ENCODE data around the gene MZT2A. TPM values are rescaled to one million over a fixed set of nuclear protein-coding genes. Genes with fewer than 3 reads are reported as not detected.
"Not testable (repeated sequence)": the region's sequence is repeated elsewhere in the genome, so short reads cannot be mapped to it uniquely, and the experiment has no call there.

The MZT2A gene
- total RNA-seq, 5 donors from 2014 or later (not counting 1 experiment from before 2014, with no cell fraction given): 70.1 to 215 (median 89.1) TPM

DNA sequence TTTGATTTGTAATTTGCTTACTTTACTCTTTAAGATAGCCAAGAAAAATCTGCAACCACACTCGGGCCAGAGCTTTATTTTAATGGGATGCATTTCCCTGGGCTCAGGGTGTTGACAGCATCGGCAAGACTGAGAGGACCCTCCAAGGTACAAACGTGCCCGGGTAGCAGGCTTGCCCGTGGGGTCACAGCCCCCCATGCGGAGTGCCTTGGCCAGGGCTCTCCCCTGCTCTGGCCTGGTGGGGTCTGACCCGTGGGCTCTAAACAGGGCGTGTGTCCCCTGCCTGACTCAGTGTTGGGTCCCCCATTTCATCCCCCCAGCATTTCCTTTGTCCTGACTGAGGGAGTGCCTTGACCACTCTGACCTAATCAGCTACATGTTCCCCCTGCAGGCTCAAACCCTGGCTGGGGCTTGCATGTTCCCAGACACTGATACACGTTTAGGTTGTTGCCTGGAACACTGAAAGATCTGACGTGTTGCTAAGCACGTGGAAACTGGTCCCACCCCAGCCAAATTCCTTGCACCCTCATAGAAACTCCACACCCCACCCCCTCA is 7.2 kb downstream of the MZT2A start:
- H3K4me1 ChIP-seq (ENCODE audit: control insufficient read depth in 1 of 2, extremely low read depth in 1 of 2, insufficient read depth in 2 of 2, low read length in 2 of 2): peaks cover 0 to 10% of the 10 kb centered on the region in 2 experiments
- POLR2A ChIA-PET; H3K27me3 ChIP-seq (replicated peaks in 1 of 2; ENCODE audit: control insufficient read depth in 2 of 2, extremely low read depth in 1 of 2, insufficient read depth in 2 of 2, low read length in 1 of 2); H3K27ac ChIP-seq (ENCODE audit: low read length); H3K9me3 Mint-ChIP-seq; H3K4me3 Mint-ChIP-seq; H3K27me3 Mint-ChIP-seq; H3K4me3 ChIP-seq (ENCODE audit: control insufficient read depth in 1 of 2, extremely low read depth in 1 of 2, low read length in 1 of 2); H3K9me3 ChIP-seq; DNase-seq; ATAC-seq (replicated peaks in 1 of 4); CTCF ChIA-PET; H3K27ac Mint-ChIP-seq; H3K36me3 Mint-ChIP-seq; H3K36me3 ChIP-seq (ENCODE audit: control insufficient read depth in 2 of 2, extremely low read depth in 1 of 2, insufficient read depth in 1 of 2, low read length in 1 of 2): not testable (repeated sequence)
- WGBS (ENCODE audit: insufficient coverage): 89% methylated on average over 10 of the region's 11 CpGs
- peaks cover 15 to 20% (median 18%) of the 10 kb centered on the region in 3 donors for H3K4me1 Mint-ChIP-seq

DNA sequence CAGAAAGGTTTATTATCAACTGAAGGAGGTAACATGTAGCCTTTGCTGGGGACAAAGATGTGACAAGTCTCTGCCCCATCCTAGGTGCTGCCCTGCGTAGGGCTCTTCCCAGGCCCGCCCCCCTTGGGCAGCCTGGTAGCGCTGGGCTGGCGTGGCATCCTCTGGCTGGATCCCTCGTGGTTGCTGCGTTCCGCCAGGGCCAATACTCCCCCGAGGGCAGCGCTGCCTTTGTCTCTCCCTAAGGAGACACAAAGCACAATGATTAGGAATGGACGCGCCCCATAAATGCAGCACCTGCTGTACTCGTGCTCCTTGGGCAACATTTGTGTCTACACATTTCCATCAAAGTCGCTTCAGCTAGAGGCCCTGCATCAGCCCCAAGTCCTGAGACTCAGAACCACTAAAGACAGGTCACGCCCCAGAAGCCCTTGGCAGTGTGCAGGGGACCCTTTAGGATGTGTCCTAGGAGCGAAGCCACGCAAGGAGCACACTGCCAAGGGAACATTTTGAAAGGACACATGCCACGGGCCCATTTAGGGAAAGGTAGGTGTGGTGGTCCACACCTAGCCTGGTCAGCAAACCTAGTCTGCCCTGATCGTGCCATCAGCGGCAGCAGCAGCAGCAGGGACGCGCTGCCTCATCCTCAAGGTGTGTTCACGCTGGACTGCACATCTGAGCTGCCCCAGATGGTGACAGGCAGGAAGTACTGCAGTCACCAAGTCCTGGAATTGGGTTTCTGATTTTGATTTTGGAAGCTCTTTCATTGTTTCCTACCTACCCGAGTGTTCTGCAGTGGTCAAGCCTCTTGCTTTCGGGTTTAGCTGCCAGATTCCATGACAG is 8.0 kb downstream of the MZT2A start:
- H3K4me3 Mint-ChIP-seq; H3K4me1 ChIP-seq (ENCODE audit: control insufficient read depth in 1 of 2, extremely low read depth in 1 of 2, insufficient read depth in 2 of 2, low read length in 2 of 2); H3K27ac Mint-ChIP-seq; H3K36me3 Mint-ChIP-seq; CTCF ChIA-PET; H3K4me3 ChIP-seq (ENCODE audit: control insufficient read depth in 1 of 2, extremely low read depth in 1 of 2, low read length in 1 of 2); H3K27me3 Mint-ChIP-seq; DNase-seq; H3K27me3 ChIP-seq (replicated peaks in 1 of 2; ENCODE audit: control insufficient read depth in 2 of 2, extremely low read depth in 1 of 2, insufficient read depth in 2 of 2, low read length in 1 of 2); H3K36me3 ChIP-seq (ENCODE audit: control insufficient read depth in 2 of 2, extremely low read depth in 1 of 2, insufficient read depth in 1 of 2, low read length in 1 of 2); H3K9me3 ChIP-seq; H3K9me3 Mint-ChIP-seq; ATAC-seq (replicated peaks in 1 of 4); POLR2A ChIA-PET; H3K27ac ChIP-seq (ENCODE audit: low read length): not testable (repeated sequence)
- H3K4me1 Mint-ChIP-seq: peaks cover 11 to 15% (median 14%) of the 10 kb centered on the region in 3 donors
- WGBS (ENCODE audit: insufficient coverage): 97% methylated on average over 16 of the region's 24 CpGs

DNA sequence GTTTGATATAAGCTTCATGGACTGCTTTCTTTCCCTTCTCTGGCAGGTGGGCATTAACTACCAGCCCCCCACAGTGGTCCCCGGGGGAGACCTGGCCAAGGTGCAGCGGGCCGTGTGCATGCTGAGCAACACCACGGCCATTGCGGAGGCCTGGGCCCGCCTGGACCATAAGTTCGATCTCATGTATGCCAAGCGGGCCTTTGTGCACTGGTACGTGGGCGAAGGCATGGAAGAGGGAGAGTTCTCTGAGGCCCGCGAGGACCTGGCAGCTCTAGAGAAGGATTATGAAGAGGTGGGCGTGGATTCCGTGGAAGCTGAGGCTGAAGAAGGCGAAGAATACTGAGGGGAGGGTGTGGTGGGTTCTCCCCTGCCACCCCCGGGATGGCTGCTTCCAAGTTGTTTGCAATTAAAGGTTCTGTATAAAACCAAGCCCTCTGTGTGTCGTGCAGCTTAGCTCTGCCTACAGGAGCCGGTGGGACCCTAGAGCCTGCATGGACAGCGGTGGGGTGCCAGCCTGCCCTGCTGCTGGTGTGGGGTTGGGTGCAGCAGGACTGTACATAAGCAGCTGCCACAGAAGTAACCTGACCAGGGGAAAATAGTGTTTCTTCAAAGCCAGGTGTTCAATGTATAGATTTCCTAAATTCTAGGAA is 9.6 kb downstream of the MZT2A start:
- H3K27ac Mint-ChIP-seq; H3K27me3 ChIP-seq (replicated peaks in 1 of 2; ENCODE audit: control insufficient read depth in 2 of 2, extremely low read depth in 1 of 2, insufficient read depth in 2 of 2, low read length in 1 of 2); H3K27ac ChIP-seq (ENCODE audit: low read length); H3K9me3 ChIP-seq; H3K27me3 Mint-ChIP-seq; CTCF ChIA-PET; H3K4me3 Mint-ChIP-seq; H3K9me3 Mint-ChIP-seq; H3K4me3 ChIP-seq (ENCODE audit: control insufficient read depth in 1 of 2, extremely low read depth in 1 of 2, low read length in 1 of 2); H3K4me1 Mint-ChIP-seq; H3K36me3 ChIP-seq (ENCODE audit: control insufficient read depth in 2 of 2, extremely low read depth in 1 of 2, insufficient read depth in 1 of 2, low read length in 1 of 2); H3K4me1 ChIP-seq (ENCODE audit: control insufficient read depth in 1 of 2, extremely low read depth in 1 of 2, insufficient read depth in 2 of 2, low read length in 2 of 2); POLR2A ChIA-PET; ATAC-seq (replicated peaks in 1 of 4); DNase-seq: not testable (repeated sequence)
- WGBS (ENCODE audit: insufficient coverage): 100% methylated on average over 9 of the region's 19 CpGs
- peaks cover 12% of the 10 kb centered on the region for H3K36me3 Mint-ChIP-seq

DNA sequence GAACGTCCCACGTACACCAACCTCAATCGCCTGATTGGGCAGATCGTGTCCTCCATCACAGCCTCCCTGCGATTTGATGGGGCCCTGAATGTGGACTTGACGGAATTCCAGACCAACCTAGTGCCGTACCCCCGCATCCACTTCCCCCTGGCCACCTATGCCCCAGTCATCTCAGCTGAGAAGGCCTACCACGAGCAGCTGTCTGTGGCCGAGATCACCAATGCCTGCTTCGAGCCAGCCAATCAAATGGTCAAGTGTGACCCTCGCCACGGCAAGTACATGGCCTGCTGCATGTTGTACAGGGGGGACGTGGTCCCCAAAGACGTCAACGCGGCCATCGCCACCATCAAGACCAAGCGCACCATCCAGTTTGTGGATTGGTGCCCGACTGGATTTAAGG is 11.8 kb downstream of the MZT2A start:
- H3K27me3 ChIP-seq (replicated peaks in 1 of 2; ENCODE audit: control insufficient read depth in 2 of 2, extremely low read depth in 1 of 2, insufficient read depth in 2 of 2, low read length in 1 of 2); H3K27me3 Mint-ChIP-seq; POLR2A ChIA-PET; H3K4me1 ChIP-seq (ENCODE audit: control insufficient read depth in 1 of 2, extremely low read depth in 1 of 2, insufficient read depth in 2 of 2, low read length in 2 of 2); H3K27ac Mint-ChIP-seq; DNase-seq; H3K9me3 ChIP-seq; H3K36me3 ChIP-seq (ENCODE audit: control insufficient read depth in 2 of 2, extremely low read depth in 1 of 2, insufficient read depth in 1 of 2, low read length in 1 of 2); H3K9me3 Mint-ChIP-seq; ATAC-seq (replicated peaks in 1 of 4); H3K4me3 ChIP-seq (ENCODE audit: control insufficient read depth in 1 of 2, extremely low read depth in 1 of 2, low read length in 1 of 2); H3K4me3 Mint-ChIP-seq; H3K4me1 Mint-ChIP-seq; H3K27ac ChIP-seq (ENCODE audit: low read length): not testable (repeated sequence)
- H3K36me3 Mint-ChIP-seq: peaks cover 14% of the 10 kb centered on the region
- CTCF ChIA-PET: interaction anchor here in 1 of 2 donors (0.5 kb wide), 1 partner anchor 14 kb away, joined by 4 read pairs; no protein-coding TSS in a partner anchor
- WGBS (ENCODE audit: insufficient coverage): 96% methylated on average over 4 of the region's 20 CpGs

DNA sequence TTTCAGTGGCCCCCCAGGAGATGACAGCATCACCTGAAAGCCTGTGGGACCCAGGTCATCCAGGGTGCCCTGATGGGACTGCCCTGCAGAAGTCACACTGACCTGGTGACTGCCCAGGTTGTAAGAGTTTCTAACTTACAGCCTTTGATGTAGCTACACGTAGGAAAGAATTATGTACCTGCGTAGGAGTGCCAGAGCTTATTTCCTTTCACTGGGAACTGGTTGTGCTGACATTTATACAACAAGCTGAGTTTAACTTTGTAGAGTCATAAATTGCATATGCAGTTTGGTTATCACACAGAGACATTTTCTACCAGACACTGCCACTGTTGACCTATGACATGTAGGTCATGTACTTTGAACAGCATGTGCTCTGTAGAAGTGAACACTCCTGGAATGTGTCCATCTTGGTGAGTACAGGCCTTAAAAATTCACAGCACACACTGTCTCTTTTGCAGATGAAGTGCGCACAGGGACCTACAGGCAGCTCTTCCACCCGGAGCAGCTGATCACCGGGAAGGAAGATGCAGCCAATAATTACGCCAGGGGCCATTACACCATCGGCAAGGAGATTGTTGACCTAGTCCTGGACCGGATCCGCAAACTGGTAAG is 13.2 kb downstream of the MZT2A start:
- CTCF ChIA-PET; H3K27ac ChIP-seq (ENCODE audit: low read length); H3K4me3 ChIP-seq (ENCODE audit: control insufficient read depth in 1 of 2, extremely low read depth in 1 of 2, low read length in 1 of 2); H3K9me3 ChIP-seq; DNase-seq; H3K4me1 Mint-ChIP-seq; H3K27me3 Mint-ChIP-seq; POLR2A ChIA-PET; H3K9me3 Mint-ChIP-seq; H3K4me3 Mint-ChIP-seq; H3K36me3 ChIP-seq (ENCODE audit: control insufficient read depth in 2 of 2, extremely low read depth in 1 of 2, insufficient read depth in 1 of 2, low read length in 1 of 2); ATAC-seq (replicated peaks in 1 of 4); H3K27me3 ChIP-seq (replicated peaks in 1 of 2; ENCODE audit: control insufficient read depth in 2 of 2, extremely low read depth in 1 of 2, insufficient read depth in 2 of 2, low read length in 1 of 2); H3K4me1 ChIP-seq (ENCODE audit: control insufficient read depth in 1 of 2, extremely low read depth in 1 of 2, insufficient read depth in 2 of 2, low read length in 2 of 2); H3K27ac Mint-ChIP-seq: not testable (repeated sequence)
- 96% methylated on average over 4 of the region's 9 CpGs for WGBS (ENCODE audit: insufficient coverage)
- H3K36me3 Mint-ChIP-seq: peaks cover 14% of the 10 kb centered on the region

DNA sequence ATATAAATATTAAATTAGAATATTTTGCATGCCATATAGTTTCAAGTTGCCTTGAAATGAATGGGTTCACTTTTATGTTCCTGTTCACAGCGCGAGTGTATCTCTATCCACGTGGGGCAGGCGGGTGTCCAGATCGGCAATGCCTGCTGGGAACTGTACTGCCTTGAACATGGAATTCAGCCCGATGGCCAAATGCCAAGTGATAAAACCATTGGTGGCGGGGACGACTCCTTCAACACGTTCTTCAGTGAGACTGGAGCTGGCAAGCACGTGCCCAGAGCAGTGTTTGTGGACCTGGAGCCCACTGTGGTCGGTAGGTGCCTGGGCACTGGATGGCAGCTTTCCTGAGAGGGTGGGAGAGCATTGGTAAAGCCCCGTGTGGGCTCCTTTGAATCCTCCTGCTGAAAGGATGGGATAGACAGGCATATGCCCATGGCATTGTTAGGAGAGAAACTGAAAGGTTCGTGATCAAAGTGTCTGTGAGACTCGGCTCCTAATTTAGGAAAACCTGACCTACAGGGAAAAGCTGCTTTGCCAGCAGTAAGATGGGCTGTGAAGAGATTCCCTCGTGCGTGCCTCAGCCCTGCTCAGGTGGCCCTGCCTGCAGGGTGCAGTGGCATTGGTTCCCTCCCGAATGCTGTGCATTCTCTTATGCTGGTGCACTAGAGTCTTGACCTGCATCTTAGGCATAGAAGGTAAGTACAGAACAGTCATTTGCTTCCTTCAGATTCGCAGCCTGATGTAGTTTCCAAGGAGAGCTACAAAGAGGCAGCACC is 13.9 kb downstream of the MZT2A start:
- DNase-seq; H3K4me3 Mint-ChIP-seq; H3K27me3 ChIP-seq (replicated peaks in 1 of 2; ENCODE audit: control insufficient read depth in 2 of 2, extremely low read depth in 1 of 2, insufficient read depth in 2 of 2, low read length in 1 of 2); H3K4me3 ChIP-seq (ENCODE audit: control insufficient read depth in 1 of 2, extremely low read depth in 1 of 2, low read length in 1 of 2); H3K9me3 ChIP-seq; H3K27ac Mint-ChIP-seq; CTCF ChIA-PET; H3K4me1 Mint-ChIP-seq; H3K9me3 Mint-ChIP-seq; H3K4me1 ChIP-seq (ENCODE audit: control insufficient read depth in 1 of 2, extremely low read depth in 1 of 2, insufficient read depth in 2 of 2, low read length in 2 of 2); POLR2A ChIA-PET; ATAC-seq (replicated peaks in 1 of 4); H3K27ac ChIP-seq (ENCODE audit: low read length); H3K36me3 ChIP-seq (ENCODE audit: control insufficient read depth in 2 of 2, extremely low read depth in 1 of 2, insufficient read depth in 1 of 2, low read length in 1 of 2); H3K27me3 Mint-ChIP-seq: not testable (repeated sequence)
- peaks cover 14% of the 10 kb centered on the region for H3K36me3 Mint-ChIP-seq
- 88% methylated on average over 5 of the region's 18 CpGs for WGBS (ENCODE audit: insufficient coverage)
